DLD1 (cell line): ENCODE results near the gene ZFP62.
"Not testable (repeated sequence)": the region's sequence is repeated elsewhere in the genome, so short reads cannot be mapped to it uniquely, and the experiment has no call there.

Experiments
- in situ Hi-C: cut with HindIII; loops from 2 replicates; pipeline ENCODE4 v1.10.0; 2017; ENCODE audit warnings: low sequenced_read_pairs

Gene ZFP62

DNA sequence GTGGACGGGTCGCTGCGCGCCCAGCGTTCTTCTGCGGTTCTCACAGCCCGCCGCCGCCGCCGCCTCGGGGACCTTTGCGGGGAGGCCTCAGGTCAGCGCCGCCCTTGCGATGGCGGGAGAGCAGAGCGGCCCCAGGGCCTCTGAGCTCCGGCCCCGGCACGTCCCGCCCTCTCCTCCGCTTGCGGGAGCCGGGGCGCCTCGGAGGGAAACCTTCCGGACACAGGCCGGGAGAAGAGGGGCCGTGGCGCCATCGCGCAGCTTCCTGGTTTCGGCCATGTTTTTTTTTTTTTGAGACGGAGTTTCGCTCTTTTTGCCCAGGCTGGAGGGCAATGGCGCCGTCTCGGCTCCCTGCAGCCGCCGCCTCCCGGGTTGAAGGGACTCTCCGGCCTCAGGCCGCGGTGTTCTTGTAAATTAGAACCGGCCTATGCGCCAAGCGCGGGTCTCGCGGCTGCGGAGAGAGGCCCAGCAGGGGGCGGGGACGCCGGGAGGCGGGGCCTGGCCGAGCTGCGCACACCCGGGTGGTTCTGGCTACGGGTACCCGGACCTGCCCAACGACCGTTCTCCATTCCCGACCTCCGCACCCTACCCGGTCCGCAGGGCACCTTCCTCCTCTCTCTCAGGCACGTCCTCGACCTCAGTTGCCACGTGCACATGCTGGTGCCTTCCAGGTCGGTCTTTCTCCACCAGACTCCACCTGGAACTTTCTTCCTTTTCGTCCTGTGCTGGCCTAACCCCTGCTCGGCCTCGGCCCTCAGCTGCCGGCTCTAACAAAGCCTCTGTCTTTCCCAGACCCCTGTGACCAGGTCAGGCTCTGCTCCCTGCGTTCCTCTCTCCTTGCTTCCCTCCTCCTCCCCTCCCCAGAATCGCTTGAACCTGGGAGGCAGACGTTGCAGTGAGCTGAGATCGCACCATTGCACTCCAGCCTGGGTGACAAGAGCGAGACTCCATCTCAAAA lies 29.7 kb downstream of the ZFP62 start:
- in situ Hi-C loops = no loop called here

DNA sequence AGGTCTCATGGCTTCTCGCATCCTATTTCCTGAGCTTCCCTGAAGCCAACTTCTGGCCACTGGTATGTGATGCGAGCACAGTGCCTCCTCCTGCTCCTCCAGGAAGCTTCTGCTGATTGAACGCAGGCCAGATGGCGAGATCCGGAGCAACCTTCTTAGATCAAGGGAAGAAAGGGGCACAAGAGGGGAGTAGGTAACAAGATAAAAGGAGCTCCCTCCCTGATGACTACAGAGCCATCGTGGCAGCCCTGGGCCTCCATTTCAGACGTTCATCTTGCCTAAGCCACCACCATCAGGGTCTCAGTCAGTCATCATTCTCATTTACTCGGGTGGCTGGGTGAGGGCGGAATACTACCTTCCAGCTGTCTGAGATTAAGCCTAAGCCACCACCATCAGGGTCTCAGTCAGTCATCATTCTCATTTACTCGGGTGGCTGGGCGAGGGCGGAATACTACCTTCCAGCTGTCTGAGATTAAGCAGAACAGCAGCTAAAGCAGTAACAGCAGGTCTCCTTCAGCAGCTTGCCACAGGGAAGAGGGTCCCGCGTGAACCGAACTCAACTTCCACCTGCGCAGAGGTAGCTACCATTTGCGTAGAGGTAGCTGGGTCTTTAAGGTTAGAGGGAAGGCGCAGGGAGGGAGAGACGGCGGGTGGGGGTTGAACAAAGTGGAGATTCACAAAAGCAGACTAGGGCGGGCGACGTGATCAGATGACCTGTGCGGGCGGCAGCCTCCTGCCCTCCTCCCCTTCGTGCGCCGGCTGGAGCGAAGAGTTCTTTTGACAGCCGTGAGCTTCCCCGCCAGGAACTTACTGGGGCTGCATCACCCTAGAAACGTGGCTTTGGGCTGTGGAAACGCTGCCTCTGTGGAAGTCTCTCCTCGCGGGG lies 30.6 kb downstream of the ZFP62 start:
- in situ Hi-C loops = no loop called here

DNA sequence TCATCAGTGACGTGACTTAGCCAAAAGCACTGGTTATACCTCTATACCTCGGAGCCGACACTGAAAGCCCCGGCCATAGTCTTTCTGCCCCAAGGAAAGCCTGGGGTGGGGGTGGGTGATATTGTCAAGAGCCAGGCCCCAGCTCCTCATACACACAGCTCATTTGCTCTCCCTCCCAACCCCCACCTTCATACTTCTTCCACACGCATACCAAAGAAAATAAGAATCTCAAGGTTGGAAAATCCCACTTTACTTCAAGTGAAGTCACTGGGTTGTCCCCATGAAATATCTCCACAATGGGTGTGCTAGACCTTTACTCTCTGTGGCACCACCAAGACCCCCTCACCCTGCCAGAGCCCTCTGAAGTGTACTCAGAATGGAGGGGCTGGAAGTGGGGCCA lies 31.4 kb downstream of the ZFP62 start:
- in situ Hi-C loops = no loop called here

DNA sequence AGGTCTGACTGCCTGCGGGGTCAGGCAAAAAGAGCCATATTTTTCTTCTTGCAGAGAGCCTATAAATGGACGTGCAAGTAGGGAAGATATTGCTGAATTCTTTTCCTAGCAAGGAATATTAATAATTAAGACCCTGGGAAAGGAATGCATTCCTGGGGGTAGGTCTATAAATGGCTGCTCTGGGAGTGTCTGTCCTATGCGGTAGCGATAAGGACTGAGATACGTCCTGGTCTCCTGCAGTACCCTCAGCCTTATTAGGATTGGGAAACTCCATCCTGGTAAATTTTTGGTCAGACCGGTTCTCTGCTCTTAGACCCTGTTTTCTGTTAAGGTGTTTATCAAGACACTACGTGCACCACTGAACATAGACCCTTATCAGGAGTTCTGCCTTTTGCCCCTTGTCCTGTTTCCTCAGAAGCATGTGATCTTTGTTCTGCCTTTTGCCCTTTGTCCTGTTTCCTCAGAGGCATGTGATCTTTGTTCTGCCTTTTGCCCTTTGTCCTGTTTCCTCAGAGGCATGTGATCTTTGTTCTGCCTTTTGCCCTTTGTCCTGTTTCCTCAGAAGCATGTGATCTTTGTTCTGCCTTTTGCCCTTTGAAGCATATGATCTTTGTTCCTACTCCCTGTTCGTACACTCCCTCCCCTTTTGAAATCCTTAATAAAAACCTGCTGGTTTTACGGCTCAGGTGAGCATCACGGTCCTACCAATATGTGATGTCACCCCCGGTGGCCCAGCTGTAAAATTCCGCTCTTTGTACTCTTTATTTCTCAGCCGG lies 32.1 kb downstream of the ZFP62 start:
- in situ Hi-C loops = not testable (repeated sequence)

DNA sequence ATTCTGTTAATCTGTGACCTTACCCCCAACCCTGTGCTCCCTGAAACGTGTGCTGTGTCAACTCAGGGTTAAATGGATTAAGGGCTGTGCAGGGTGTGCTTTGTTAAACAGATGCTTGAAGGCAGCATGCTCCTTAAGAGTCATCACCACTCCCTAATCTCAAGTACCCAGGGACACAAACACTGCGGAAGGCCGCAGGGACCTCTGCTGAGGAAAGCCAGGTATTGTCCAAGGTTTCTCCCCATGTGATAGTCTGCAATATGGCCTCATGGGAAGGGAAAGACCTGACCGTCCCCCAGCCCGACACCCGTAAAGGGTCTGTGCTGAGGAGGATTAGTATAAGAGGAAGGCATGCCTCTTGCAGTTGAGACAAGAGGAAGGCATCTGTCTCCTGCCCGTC lies 33.7 kb downstream of the ZFP62 start:
- in situ Hi-C loops = not testable (repeated sequence)

DNA sequence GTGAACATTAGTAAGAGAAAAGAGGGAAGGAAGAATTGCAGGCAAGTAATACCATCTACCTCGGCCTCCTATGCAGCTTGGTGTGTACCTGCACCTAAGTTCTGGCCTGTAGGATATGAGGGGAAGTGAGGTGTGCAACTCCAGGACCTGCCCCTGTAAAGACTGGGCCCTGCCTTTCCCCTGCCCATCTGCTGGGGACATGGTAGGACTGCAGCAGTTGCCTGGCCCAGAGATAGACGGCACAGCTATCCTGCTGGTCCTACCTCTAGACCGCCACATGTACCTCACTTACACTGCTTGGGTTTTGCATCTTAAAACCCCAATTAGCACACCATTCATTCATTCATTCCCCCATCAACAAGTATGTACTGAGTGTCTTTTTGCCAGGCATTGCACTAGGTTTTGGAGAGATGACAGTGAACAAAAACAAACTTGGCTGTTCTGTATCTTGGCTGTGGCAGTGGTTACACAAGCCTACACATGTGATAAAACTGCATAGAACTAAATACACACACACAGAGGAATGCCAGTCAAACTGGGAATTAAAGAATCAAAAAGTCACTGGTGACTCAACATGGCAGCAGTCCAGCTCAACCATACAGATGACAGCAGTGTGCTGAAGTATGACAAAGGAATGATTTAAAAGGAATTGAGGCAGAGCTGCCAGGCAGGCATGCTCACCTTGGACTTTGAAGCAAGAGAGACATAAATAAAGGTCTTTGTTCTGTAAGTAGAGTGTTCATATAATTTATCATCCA lies 35.1 kb downstream of the ZFP62 start:
- in situ Hi-C loops = no loop called here

DNA sequence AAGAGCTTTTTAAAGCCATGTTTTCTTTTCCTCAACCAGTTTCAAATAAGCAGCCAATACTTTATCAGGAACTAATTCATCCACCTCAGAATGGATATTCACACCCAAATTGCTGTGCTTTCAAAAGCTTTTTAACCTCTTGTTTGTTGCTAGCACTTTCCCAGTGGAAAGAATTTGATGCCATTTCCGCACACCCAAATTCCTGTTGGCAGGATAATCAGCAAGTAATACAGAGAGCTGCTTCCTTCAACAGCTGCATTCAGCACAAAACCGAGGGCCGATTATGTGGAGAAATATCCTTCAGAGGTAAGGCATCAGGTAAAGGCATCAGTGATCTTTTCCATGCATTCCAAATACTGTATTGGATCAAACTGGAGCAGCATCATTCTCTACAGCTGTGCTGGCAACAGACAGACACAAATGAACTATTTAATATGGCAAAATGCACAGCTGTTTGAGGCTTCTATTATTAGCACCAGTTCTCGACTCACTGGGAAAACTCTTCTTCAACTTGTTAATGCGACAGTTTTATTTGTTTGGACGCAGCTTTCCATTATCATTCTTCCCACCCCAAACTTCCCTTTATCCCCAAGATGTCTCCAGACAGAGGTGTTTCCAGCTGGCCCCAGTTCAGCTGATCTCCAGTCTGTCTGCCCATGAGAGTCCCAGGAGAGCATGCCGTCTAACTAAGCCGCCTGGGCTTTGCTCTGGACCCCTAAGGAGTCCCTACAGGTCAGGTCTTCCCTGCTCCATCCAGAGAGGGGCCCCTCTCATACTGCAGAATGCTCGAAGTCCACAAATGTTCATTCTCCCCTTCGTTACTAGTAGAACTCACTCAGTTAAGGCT lies 36.2 kb downstream of the ZFP62 start:
- in situ Hi-C loops = no loop called here

DNA sequence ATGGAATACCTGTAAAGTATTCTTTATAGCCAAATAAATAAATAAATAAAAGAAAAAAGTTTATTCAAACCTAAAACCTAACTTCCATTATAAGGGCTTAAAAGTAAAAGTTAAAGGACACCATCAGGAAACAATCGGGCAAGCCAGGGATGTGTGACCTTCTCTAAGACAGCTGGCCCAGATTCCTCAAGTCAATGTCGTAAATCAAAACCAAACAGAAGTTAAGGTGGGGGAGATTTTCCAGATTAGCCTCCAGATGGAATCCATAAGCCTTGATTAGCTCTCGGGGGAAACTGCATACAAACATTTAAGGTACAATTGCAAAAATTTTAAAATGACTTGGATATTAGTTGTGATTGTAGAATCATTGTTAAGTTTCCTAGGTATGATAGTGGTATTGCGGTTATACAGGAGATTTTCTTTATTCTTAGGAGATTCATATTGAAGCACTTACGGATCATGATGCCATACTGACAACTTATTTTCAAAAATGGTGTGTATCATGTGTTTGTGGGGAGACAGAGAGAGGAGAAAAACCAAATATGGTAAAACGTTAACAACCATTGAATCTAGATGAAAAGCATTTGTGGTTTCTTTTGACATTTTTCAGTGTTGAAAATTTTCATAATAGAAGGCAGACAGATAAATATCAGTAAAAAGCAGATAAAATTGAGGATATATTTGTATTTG lies 37.0 kb downstream of the ZFP62 start:
- in situ Hi-C loops = no loop called here

DNA sequence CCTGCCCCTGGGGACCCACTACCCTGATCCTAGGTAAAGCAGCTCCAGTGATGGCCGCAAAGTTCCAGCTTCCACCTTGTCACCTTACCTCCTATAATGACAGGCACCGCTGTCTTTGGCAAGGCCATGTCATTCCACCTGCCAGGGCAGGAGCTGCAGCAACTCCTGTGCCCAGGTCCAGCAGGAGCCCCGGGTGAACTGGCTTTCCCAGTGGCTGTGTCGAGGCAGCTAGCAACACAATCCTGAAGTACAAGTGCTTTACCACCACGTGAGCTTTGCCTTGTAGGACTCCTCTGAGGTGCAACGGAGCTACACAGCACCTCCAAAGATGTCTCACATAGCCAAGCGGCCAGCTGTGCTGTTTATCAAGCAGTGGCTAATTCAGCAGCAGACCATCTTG lies 37.7 kb downstream of the ZFP62 start:
- in situ Hi-C loops = no loop called here

DNA sequence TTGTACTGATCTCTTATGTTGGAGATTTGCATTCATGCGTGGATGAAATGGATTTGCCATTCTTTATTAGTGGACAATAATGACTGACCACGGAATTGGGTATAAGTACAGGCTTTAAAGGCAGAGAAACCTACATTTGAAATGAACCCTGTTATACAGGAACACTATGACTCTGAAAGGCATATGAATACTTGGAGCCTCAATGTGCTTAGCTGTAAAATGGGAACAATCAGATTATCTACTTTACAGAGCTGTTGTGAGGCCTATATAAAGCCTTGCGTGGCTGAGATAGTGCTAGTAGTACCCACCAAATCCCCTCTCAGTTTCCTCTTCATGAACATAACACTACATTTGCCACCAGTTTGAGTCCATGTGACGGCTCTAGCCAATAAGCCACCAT lies 39.5 kb downstream of the ZFP62 start:
- in situ Hi-C loops = no loop called here

DNA sequence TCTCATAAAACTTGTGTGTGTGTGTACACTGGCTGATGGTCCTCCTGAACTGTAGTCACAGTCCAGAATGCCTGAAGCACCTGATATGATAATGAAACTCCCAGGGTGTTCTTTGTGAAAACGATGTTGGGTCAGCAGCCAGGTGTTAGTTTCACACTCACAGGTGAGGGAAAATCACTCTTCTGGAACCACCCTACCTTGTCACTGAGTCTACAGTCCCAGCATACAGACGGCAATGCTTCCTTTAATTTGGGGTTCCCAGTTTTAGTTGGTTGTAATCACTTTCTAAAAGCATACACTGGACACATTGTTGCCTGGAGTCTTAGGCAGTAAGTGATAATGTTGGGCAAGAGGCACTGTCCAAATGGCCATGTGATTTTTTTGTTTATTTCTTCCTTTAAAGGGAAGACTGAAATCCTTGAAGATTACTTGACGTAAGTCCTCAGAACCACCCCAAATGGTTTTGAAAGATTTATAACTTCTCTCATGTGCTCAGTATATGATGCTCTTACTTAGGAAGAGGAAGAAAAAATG lies 40.2 kb downstream of the ZFP62 start:
- in situ Hi-C loops = no loop called here

DNA sequence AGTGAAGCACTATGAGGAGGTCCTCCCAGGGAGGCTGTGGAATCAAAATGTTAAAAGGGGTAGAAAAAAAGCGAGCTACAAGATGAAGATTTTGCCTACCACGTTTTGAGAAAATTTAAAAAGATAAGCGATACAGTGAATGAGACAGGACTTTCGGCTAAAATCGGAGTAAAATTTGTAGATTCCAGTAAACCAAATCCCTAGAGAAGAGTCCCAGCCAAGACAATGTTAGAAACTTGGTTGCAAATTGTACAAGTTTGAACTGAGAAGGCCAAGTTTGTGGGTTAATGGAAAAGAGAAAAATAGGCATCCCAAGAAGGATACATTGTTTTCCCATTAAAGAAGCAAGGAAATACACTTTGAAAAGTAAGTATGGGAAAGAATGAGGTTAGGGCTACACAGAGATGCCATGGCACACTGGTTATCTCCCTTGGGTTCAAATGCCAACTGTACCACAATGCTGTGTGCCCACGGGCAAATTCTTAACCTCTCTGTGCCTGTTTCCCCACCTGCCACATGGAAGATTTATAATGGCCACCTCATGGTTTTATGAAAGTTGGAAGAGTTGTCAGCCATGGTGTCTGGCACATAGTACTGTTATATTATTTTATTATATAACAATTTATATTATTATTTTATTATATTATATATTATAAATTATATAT lies 42.3 kb downstream of the ZFP62 start:
- in situ Hi-C loops = no loop called here

DNA sequence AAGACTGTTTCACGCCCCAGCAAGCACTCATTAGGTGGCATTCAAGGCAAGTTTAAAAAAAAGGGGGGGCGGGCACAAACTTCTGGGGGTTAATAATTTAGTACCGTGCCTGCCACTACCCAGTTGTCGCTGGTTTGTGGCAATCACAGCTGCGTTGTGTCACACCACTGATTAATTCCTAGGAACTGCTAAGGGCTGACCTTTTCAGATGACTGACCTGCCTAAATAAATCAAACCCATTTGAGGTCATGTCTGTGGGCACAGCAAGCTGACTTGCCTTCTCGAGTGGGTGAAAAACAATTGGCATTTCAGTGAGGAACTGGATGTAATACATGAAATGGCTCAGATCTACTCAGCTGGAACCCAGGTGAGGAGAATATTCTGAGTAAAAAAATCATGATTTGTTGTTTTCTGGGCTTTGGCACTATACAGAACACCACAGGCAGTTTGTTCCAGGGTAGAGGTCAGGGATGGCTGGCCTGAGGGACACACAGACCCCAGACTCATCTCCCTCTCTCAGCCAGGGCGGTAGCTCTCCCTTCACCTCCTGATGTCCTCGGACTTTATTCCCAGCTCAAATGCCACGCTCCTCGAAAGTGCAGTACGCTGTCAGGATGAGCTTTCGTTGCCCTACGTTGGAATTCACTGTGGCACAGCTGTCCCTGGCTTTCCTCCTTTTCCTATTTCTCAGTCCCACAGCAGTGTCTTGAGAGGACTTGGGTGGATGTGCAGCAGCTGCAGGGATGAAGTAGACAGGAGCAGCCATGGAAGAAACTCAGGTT lies 43.0 kb downstream of the ZFP62 start:
- in situ Hi-C loops = no loop called here

DNA sequence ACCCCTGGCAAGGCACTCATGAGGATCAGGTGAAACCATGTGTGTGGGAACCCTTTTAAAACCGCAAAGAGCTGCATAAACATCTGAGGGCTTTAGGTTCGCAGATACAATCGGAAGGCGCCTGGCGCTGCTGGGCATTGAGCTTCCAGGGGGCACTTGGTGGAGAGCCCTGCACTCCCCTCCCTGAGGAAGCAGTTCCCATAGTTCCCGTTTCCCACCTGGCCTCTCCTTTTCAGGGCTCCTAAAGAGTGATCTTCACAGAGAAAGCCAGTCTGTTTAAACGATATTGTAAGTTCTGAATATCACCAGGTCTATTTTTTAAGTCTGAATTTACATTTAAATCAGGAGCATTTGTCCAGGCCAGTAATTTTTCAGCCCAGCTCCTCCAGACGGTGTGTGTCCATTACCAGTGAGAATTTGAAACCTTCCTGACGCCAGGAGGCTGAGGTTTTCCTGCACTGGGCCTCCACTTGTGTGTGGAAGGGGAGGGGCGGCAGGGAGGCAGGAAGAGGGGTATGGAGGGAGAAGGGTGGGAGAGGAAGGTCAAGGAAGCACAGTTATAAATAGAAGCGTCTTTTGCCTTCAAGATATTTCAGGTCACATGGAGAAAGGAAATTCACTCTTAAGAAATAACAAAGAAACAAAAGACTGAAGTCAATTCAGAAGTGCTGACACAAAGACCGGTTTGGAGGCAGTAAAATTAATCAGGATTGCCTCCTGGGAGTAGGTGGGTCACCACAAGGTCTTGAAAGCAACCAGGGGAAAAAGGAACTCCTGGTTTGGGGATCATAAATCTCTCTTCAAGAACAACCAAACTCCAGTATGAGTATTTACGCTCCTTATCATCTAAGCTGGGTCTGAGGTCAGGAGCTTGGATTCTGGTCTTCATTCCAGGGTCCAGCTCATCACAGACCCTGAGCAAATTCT lies 44.2 kb downstream of the ZFP62 start:
- in situ Hi-C loops = no loop called here

DNA sequence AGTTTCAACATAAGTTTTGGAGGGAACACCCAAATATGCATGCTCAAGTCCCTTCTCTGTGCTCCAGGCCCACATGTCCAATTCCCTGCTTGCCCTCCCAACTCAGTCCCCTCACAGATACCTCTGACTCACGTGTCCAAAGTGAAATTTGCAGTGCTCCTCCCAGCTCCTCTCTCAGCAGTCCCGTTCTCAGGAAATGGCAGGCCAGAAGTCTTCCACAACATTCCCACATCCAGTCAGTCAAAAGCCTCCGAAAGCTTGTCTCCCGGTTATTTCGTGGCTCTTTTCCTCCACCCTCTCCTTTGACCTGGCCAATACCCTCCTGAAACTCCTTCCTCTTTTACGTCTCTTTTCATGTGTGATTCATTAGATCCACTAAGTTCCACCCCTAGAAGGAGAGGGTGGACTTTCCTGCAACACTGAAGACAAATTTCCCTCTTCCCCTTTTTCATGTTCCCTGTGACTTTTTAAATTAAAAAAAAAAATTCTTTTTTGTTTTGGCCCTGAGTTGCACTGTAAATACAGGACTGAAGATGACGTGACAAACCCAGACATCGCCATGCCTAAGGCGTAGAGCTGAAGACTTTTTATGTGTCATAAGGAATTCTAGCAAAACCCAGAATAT lies 45.7 kb downstream of the ZFP62 start:
- in situ Hi-C loops = no loop called here

DNA sequence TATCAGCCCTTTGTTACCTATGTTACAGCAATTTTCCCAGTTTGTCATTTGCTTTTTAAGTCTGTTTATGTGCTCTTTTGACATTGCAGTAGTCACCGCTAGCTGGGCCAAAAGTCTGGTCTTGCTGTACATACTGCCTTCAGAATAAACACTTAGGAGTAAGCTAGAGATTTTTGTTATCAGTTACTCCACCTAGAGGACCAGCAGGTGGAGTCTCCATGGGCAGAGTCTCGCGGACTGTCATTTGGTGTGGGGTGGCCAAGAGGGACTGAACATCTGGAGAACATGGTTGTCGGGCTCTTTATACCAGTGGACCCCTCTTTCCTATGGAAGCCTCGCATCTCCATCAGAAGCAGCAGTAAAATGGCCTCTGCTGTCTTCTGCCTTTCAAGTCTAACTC lies 47.7 kb downstream of the ZFP62 start:
- in situ Hi-C loops = no loop called here
